GM12891 (cell line): ENCODE results near the gene CD200.

Experiments
- PAX5 ChIP-seq: IDR thresholded peaks from 2 replicates; pipeline ENCODE4 v1.6.1; 2011; ENCODE audit warnings: low read length, moderate library complexity, mild to moderate bottlenecking; ENCODE audit not compliant: insufficient read depth, severe bottlenecking
- POLR2A ChIP-seq: IDR thresholded peaks from 2 replicates; pipeline ENCODE4 v1.6.1; 2011; ENCODE audit warnings: low read depth, low read length, control low read depth
- POLR2AphosphoS5 ChIP-seq: IDR thresholded peaks from 2 replicates; pipeline ENCODE4 v1.6.1; 2011; ENCODE audit warnings: low read depth, low read length, control low read depth
- POU2F2 ChIP-seq: IDR thresholded peaks from 2 replicates; pipeline ENCODE4 v1.6.1; 2011; ENCODE audit warnings: low read depth, mild to moderate bottlenecking, control low read depth, low read length, moderate library complexity
- SPI1 ChIP-seq: IDR thresholded peaks from 2 replicates; pipeline ENCODE4 v1.6.1; 2011; ENCODE audit warnings: low read depth, low read length, control low read depth
- TAF1 ChIP-seq: IDR thresholded peaks from 2 replicates; pipeline ENCODE4 v1.6.1; 2011; ENCODE audit warnings: low read depth, low read length, control low read depth

- TF ChIP-seq POLR2AphosphoS5: no peak
- TF ChIP-seq POLR2A: no peak
- TF ChIP-seq SPI1: no peak
- no peak for TF ChIP-seq TAF1
- TF ChIP-seq POU2F2: no peak
- no peak for TF ChIP-seq PAX5
Observed at GRCh38 chr3:112293368-112294321, 39.3 kb upstream of the CD200 start, which contains the start of gene SLC9C1.
